ENCODE data around the gene MAP3K1.

Gene MAP3K1

DNA sequence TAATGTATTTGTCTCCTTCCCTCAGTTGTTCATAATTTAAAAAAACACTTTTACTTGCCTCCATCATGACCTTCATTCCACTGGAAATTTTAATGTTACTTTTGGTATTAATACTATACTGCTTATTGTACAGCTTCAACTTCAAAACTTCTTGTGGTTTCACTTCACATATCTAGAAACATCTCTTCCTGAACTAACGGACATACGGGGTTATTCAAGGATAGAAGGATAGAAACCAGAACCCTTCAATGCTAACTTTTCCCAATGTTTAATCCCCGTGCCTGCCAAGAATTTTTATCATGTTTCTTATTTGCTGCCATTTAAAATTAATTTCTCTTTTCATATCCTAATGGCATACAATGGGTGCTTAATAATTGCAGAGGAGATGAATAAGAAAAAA, 57.7 kb downstream of the MAP3K1 start:
- H3K27ac Mint-ChIP-seq: peak overlapping the region; percentile 58
- peaks cover 19% of the 10 kb centered on the region for H3K4me1 Mint-ChIP-seq
- peaks cover 42% of the 10 kb centered on the region for H3K36me3 Mint-ChIP-seq

DNA sequence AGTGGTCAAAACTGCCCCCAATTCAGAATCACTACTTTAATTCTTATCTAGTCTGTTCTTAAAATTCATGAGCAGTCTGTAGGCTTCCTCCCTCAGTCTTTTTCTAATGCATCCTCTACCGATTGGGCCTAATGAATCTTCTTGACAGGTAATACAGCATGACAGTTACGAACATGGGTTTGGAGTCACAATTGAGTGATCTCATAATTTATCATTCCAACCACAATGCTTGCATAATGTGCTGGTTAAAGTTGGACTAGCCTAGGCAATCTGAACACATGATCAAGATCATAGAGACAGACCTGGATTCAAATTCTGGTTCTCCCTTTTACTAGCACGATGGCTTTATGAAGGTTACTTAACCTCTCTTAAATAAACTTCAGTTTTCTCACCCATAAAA, 61.0 kb downstream of the MAP3K1 start:
- Mint-ChIP-seq H3K4me1 (peaks cover 14% of the 10 kb centered on the region), H3K27me3 (no peaks in the 10 kb centered on the region), H3K36me3 (peaks cover 44% of the 10 kb centered on the region), H3K4me3 (no peak overlapping the region), H3K27ac (peak overlapping the region; percentile 85), H3K9me3 (no peaks in the 10 kb centered on the region)
- no peak for ATAC-seq (ENCODE audit: low read depth)
- no peak for DNase-seq (ENCODE audit: low spot score in 2 of 2)

More for the DNA sequence above, 57.7 kb downstream of the MAP3K1 start:
- DNase-seq (ENCODE audit: low spot score in 2 of 2) (no peak), ATAC-seq (ENCODE audit: low read depth) (no peak)
- Mint-ChIP-seq H3K27me3 (no peaks in the 10 kb centered on the region), H3K4me3 (no peak overlapping the region), H3K9me3 (no peaks in the 10 kb centered on the region)

DNA sequence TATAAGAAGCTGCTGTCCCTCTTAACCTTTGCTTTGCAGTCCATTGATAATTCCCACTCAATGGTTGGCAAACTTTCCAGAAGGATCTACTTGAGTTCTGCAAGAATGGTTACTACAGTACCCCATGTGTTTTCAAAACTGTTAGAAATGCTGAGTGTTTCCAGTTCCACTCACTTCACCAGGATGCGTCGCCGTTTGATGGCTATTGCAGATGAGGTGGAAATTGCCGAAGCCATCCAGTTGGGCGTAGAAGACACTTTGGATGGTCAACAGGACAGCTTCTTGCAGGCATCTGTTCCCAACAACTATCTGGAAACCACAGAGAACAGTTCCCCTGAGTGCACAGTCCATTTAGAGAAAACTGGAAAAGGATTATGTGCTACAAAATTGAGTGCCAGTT, 66.2 kb downstream of the MAP3K1 start:
- H3K27me3 Mint-ChIP-seq: no peaks in the 10 kb centered on the region
- DNase-seq (ENCODE audit: low spot score in 2 of 2) (no peak), ATAC-seq (ENCODE audit: low read depth) (no peak)
- peaks cover 35% of the 10 kb centered on the region for H3K36me3 Mint-ChIP-seq
- no peaks in the 10 kb centered on the region for H3K9me3 Mint-ChIP-seq
- H3K4me1 Mint-ChIP-seq: peaks cover 6% of the 10 kb centered on the region
- no peak overlapping the region for H3K4me3 Mint-ChIP-seq
- peak overlapping the region; percentile 60 for H3K27ac Mint-ChIP-seq

DNA sequence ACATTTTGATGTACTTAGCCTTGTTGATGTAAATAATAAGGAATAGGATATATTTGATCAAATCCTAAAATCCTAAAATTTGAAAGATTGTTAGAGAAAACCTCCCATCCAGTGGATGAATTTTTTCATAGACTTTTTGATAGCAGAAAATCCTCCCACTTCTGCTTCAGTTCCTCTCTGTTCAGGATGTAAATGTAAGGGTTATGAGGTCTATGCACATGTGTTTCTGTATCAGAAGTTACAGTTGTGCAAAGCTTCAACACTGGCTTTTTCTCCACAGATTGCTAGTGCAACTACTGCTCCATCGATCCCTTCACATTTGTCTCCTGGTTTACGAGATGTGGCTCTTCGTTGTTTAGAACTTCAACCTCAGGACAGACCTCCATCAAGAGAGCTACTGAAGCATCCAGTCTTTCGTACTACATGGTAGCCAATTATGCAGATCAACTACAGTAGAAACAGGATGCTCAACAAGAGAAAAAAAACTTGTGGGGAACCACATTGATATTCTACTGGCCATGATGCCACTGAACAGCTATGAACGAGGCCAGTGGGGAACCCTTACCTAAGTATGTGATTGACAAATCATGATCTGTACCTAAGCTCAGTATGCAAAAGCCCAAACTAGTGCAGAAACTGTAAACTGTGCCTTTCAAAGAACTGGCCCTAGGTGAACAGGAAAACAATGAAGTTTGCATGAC, 78.1 kb downstream of the MAP3K1 start:
- peaks cover 16% of the 10 kb centered on the region for H3K4me1 Mint-ChIP-seq
- H3K27me3 Mint-ChIP-seq: no peaks in the 10 kb centered on the region
- no peak overlapping the region for H3K4me3 Mint-ChIP-seq
- DNase-seq (ENCODE audit: low spot score in 2 of 2): no peak
- H3K9me3 Mint-ChIP-seq: no peaks in the 10 kb centered on the region
- peak; percentile 38 for ATAC-seq (ENCODE audit: low read depth)
- peaks cover 38% of the 10 kb centered on the region for H3K36me3 Mint-ChIP-seq
- H3K27ac Mint-ChIP-seq: peak overlapping the region; percentile 87

DNA sequence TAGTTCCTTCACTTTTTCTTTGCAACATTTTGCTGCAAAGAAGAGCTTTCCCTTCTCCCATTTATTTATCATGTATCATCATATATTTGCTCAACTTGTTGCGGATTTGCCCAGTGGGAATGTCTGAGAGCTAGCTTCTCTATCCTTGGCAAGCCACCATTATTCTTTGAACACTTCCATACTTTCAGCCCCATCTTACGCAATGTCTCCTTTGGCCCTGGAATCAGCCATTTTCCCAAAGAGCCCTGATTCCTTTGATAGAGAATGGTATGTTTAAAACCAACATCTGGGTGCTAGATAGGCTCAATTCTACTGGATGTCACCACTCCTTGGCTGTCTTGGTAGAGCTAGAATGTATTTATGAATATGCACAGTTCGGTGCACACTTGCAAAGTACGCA, 81.4 kb downstream of the MAP3K1 start:
- Mint-ChIP-seq H3K27ac (peak overlapping the region; percentile 75), H3K27me3 (no peaks in the 10 kb centered on the region), H3K36me3 (peaks cover 17% of the 10 kb centered on the region), H3K4me1 (peaks cover 12% of the 10 kb centered on the region), H3K4me3 (no peak overlapping the region), H3K9me3 (no peaks in the 10 kb centered on the region)
- no peak for ATAC-seq (ENCODE audit: low read depth)
- no peak for DNase-seq (ENCODE audit: low spot score in 2 of 2)

DNA sequence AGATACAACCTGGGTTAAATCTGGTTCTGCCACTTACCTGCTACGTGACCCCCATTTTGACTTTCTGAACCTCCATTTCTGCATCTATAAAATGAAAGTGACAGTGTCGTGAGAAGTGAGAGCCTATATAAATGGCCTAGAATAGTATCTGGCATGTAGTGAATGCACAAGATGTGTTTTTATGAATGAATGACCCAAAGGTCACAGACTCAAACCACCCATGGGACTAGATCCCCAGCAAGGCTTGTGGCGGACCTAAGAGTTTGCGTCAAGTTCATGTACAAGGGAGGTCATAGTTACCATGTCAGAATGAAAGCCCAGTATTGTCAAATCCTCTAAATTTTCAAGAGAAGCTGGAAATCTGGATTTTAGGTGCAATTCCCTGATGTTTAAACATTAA, 82.9 kb downstream of the MAP3K1 start:
- no peak overlapping the region for H3K4me3 Mint-ChIP-seq

DNA sequence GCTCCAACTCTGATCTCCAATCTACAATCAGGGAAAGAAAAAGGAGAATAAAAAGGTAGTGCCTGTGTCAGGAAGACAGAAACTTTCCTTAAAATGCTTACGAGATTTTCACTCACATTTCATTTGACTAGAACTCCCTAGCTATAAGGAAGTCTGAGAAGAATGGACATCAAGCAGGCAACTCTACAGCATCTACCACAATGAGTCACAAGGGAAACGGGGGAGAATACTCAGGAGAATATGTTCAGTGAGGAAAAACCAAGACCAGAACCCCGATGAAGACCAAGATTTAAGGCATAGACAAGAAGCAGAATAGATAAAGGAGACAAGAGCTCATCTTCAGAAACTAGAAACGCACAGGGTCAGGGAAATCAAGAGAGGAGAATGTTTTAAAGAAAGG, 85.0 kb downstream of the MAP3K1 start:
- Mint-ChIP-seq H3K4me3 (no peak overlapping the region), H3K27me3 (no peaks in the 10 kb centered on the region), H3K27ac (no peak overlapping the region), H3K36me3 (peaks cover 10% of the 10 kb centered on the region), H3K9me3 (no peaks in the 10 kb centered on the region), H3K4me1 (peaks cover 5% of the 10 kb centered on the region)
- no peak for ATAC-seq (ENCODE audit: low read depth)
- no peak for DNase-seq (ENCODE audit: low spot score in 2 of 2)

More for the DNA sequence above, 82.9 kb downstream of the MAP3K1 start:
- ATAC-seq (ENCODE audit: low read depth) (no peak), DNase-seq (ENCODE audit: low spot score in 2 of 2) (no peak)
- Mint-ChIP-seq H3K4me1 (peaks cover 8% of the 10 kb centered on the region), H3K27ac (peak overlapping the region; percentile 75), H3K27me3 (no peaks in the 10 kb centered on the region), H3K36me3 (peaks cover 13% of the 10 kb centered on the region), H3K9me3 (no peaks in the 10 kb centered on the region)

DNA sequence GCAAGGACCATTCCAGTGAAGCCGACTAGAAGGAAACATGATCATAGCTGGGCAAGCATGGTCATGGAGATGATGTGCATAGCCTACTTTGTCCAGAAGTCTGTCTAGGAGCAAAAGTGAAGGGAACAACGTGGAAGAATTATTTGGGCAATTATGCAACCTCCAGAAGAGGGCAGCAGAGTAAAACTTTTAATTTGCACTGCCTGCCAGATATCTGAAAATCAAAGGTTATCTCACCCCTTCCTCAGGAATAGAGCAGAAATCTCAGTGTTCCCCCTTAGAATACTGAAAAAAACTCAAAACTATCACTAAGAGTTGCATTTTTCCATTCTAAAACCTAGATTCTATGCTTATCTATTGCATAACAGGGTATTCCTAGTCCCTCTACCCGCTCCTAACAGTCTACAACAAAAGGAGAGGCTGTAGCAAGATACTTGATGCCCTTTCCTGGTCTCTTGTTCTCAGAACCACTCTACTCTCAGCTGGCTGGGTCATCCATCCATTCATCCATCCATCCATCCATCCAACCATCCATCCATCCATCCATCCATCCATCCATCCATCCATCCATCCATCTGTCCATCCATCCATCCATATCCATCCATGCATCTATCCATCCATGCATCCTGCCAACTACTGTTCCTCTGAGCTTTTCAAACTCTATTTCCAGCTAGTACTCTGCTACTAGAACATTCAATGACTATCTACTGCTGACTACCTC, 85.7 kb downstream of the MAP3K1 start:
- Mint-ChIP-seq H3K27me3 (no peaks in the 10 kb centered on the region), H3K9me3 (no peaks in the 10 kb centered on the region)
- peak; percentile 41 to 54 for DNase-seq (ENCODE audit: low spot score in 2 of 2)

DNA sequence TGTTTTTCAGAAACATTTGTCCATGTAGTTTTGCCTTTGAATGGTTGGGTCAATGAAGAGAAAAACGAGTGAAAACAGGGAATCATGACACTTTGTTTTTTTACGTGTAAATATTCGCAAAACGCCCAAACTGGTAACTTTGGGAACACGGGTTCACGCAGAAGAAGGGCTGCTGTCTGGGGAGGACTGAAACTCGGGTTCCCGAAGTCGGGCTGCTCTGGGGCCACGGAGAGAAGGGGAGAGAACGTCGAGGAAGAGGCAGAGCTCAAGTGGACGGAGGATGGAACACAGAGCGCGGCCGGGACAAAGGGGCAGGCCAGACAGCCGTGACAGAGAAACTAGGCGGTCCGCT, 93.6 kb downstream of the MAP3K1 start:
- Mint-ChIP-seq H3K4me1 (peaks cover 18% of the 10 kb centered on the region), H3K4me3 (peak overlapping the region; percentile 98), H3K27me3 (no peaks in the 10 kb centered on the region), H3K36me3 (peaks cover 3% of the 10 kb centered on the region), H3K27ac (peak overlapping the region; percentile 93), H3K9me3 (peaks cover 5% of the 10 kb centered on the region)
- DNase-seq (ENCODE audit: low spot score in 2 of 2): peak in 1 of 2 donors; percentile 5
- peak; percentile 4 for ATAC-seq (ENCODE audit: low read depth)

More for the DNA sequence above, 85.7 kb downstream of the MAP3K1 start:
- ATAC-seq (ENCODE audit: low read depth): peak; percentile 66
- Mint-ChIP-seq H3K27ac (no peak overlapping the region), H3K4me1 (peaks cover 3% of the 10 kb centered on the region), H3K36me3 (peaks cover 7% of the 10 kb centered on the region), H3K4me3 (no peak overlapping the region)

DNA sequence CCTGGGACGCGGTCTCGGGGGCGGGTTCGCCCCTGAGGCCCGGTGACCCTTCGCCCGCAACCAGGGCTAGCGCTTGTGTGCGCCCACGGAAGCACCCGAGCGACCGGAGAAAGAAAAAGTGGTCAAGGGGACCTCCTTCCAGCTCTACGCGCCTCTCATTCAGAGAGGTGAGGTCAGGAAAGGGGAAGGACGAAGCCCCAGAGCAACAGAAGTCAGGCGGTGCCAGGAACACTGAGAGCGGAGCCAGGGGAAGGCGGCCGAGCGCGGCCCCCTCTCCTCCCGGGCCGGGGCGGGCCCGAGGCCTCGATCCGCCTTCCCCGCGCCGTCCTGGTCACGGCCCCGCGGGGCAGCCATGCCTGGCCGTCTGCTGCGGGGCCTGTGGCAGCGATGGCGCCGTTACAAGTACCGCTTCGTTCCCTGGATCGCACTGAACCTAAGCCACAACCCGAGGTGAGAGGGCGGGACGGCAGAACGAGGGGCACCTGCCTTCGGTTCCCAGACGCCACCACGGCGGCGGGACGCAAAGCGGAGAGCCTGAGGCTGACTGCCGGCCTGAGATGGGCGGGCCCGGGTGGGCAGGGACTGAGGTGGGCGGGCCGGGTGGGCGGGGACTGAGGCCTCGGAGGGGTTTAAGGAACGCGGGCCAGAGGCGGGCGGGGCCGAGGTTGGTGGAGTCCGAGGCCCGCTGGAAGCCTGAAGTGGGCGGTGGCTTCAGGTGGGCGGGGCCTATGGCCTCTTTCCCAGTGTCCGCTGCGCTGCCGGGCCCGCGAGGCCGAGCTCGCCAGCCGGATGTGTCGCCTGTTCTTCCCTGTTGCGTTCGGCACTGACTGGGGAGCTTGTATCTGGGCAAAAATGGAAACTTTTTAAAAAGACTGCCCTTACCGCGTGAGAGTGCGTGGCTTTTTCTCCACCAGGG, 94.2 kb downstream of the MAP3K1 start, which contains the start of gene SETD9:
TSS of gene SETD9 (plus strand) at position 303 of the 916 bp plus-strand sequence. CDS start at position 353, 50 bp downstream.
- DNase-seq (ENCODE audit: low spot score in 2 of 2) (peak; percentile 74 to 82), ATAC-seq (ENCODE audit: low read depth) (peak; percentile 80)
- Mint-ChIP-seq H3K27ac (peak within 1 kb of the TSS; percentile 93), H3K36me3 (peaks cover 3% of the 10 kb centered on the region), H3K27me3 (no peaks in the 10 kb centered on the region), H3K9me3 (peaks cover 5% of the 10 kb centered on the region), H3K4me3 (peak within 1 kb of the TSS; percentile 98), H3K4me1 (peaks cover 18% of the 10 kb centered on the region)

DNA sequence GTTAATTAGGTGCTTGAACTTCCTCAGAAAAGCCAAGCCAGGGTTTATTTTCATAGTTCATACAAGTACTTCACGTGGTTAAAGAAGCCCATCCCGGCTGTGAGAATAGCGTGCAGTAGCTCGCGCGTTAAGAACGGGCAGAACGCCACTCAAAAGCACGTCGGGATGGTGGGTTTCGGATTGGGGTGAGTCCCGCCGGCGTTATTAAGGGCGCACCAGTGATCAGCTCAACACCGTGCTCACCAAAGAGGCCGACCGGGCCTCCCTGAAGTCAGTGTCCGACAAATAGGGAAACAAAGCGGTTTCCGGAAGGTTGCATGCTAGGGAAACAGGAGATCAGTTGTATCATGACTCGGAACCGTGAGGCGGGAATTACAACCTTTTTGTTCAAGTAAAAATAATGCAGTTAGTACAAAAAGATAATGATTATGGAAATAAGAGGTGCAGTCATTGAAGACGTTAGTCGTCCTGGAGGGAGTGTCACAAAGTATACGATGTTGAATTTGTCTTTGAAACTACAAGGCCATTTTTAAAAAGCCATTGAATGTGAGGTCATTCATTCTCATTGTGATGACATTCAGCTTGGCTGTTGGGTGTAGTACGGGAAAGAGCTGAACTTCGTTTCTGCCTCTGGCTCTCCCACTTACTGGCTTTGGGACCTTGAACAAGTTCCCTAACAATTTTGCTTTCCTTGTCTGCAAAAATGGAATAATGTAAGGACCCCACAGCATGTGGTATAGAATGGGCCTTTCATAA, 95.0 kb downstream of the MAP3K1 start:
- H3K9me3 Mint-ChIP-seq: peaks cover 5% of the 10 kb centered on the region
- DNase-seq (ENCODE audit: low spot score in 2 of 2) (no peak), ATAC-seq (ENCODE audit: low read depth) (peak; percentile 13)
- peak overlapping the region; percentile 93 for H3K27ac Mint-ChIP-seq
- H3K36me3 Mint-ChIP-seq: peaks cover 3% of the 10 kb centered on the region
- peak overlapping the region; percentile 98 for H3K4me3 Mint-ChIP-seq
- H3K4me1 Mint-ChIP-seq: peaks cover 18% of the 10 kb centered on the region
- no peaks in the 10 kb centered on the region for H3K27me3 Mint-ChIP-seq

DNA sequence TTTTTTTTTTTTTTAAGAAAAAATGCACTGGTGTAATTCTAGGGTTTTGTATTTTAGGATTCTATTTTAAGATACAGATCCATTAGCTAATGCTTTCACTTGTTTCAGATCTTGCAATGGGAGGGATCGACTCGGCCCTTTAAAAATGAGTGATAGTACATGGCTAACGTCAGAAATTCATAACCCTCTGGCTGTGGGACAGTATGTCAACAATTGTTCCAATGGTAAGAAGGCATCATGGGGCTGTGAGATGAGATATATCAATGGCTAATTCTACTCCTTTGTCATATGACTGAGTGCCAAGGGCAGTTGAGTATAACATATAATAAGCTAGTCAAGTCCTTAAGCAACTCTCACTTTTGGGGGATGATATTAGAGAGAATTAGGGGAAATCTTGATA, 98.4 kb downstream of the MAP3K1 start:
- ATAC-seq (ENCODE audit: low read depth) (no peak), DNase-seq (ENCODE audit: low spot score in 2 of 2) (no peak)
- Mint-ChIP-seq H3K4me1 (peaks cover 12% of the 10 kb centered on the region), H3K27ac (no peak overlapping the region), H3K4me3 (no peak overlapping the region), H3K9me3 (no peaks in the 10 kb centered on the region), H3K27me3 (no peaks in the 10 kb centered on the region), H3K36me3 (no peaks in the 10 kb centered on the region)

DNA sequence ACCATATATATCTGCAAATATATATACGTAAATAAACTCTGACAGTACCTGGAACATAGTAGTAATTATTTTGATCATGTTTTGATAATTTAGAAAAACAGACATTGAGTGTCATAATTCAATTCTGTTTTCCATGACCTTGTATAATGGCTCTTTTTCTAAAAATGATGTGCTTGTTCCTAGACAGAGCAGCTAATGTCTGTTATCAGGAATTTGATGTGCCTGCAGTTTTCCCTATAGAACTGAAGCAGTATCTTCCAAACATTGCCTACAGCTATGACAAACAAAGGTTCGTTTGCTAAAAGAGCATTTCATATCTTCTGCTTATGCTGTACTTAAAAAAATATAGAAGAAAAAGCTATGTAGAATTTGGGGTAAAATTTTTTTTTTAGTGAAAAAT, 99.3 kb downstream of the MAP3K1 start:
- Mint-ChIP-seq H3K27me3 (no peaks in the 10 kb centered on the region), H3K27ac (no peak overlapping the region), H3K9me3 (no peaks in the 10 kb centered on the region), H3K4me1 (peaks cover 8% of the 10 kb centered on the region), H3K36me3 (no peaks in the 10 kb centered on the region), H3K4me3 (no peak overlapping the region)
- ATAC-seq (ENCODE audit: low read depth): no peak
- DNase-seq (ENCODE audit: low spot score in 2 of 2): no peak
